NOMO-1 treated with DMSO at 0.1 percent for 48 hours (cell line): ENCODE data around the gene DPCD.

ENCODE experiments used
- DNase-seq: peaks from one replicate; lab custom pipeline; 2025; ENCODE audit not compliant: unreplicated experiment; lab: John Stamatoyannopoulos, UW

Gene DPCD

GRCh38 chr10:101567165-101568006 lies 20.7 kb upstream of the DPCD start:
- no peak for DNase-seq

GRCh38 chr10:101568054-101568745 lies 19.9 kb upstream of the DPCD start:
- DNase-seq: no peak

- DNase-seq: no peak
Measured at GRCh38 chr10:101569323-101569621, 18.8 kb upstream of the DPCD start.

- DNase-seq: peak; percentile 70
Measured at GRCh38 chr10:101569622-101570427, 18.3 kb upstream of the DPCD start.

GRCh38 chr10:101570428-101571270 lies 17.5 kb upstream of the DPCD start:
- peak; percentile 47 for DNase-seq

GRCh38 chr10:101571271-101571925 lies 16.7 kb upstream of the DPCD start:
- no peak for DNase-seq

GRCh38 chr10:101572126-101572525 lies 16.0 kb upstream of the DPCD start:
- no peak for DNase-seq

GRCh38 chr10:101572785-101573184 lies 15.3 kb upstream of the DPCD start:
- no peak for DNase-seq

GRCh38 chr10:101573885-101574753 lies 14.0 kb upstream of the DPCD start:
- DNase-seq: no peak

- no peak for DNase-seq
Measured at GRCh38 chr10:101575091-101575490, 13.0 kb upstream of the DPCD start.

- DNase-seq: no peak
Measured at GRCh38 chr10:101575580-101576210, 12.4 kb upstream of the DPCD start.

- DNase-seq: no peak
Measured at GRCh38 chr10:101576211-101576863, 11.8 kb upstream of the DPCD start.

GRCh38 chr10:101577121-101577871 lies 10.8 kb upstream of the DPCD start:
- no peak for DNase-seq

GRCh38 chr10:101578192-101578591 lies 9.9 kb upstream of the DPCD start:
- DNase-seq: no peak

GRCh38 chr10:101578803-101579515 lies 9.2 kb upstream of the DPCD start:
- no peak for DNase-seq

- no peak for DNase-seq
Measured at GRCh38 chr10:101579516-101579870, 8.6 kb upstream of the DPCD start.
